CD4-positive, CD25-positive, alpha-beta regulatory T cell (primary cell): ENCODE measurements around the gene SHISAL1. TPM values are rescaled to one million over a fixed set of nuclear protein-coding genes. Genes with fewer than 3 reads are reported as not detected.

Source experiments
- ATAC-seq, 2 donors: fragments of 150-1000 bp; cut with Tn5 transposase; one replicate each; pipeline ENCODE4 v1.10.0; 2021; ENCODE audit warnings: low read depth in 2 of 2, moderate number of reproducible peaks in 2 of 2, moderate library complexity in 1 of 2
- DNase-seq, 3 donors: peaks; one replicate each; pipeline versions ENCODE4 v3.0.0 to v3.0.0-alpha.2; 2012 to 2022; ENCODE audit warnings: mixed read lengths in 1 of 3
- H3K27ac ChIP-seq: one replicate; pipeline ENCODE4 v1.7.0; 2013; ENCODE audit warnings: mild to moderate bottlenecking, low read length; ENCODE audit not compliant: insufficient read depth, poor library complexity, severe bottlenecking
- H3K27me3 ChIP-seq: one replicate; pipeline ENCODE4 v1.7.0; 2013; ENCODE audit warnings: low read length; ENCODE audit not compliant: control insufficient read depth, insufficient read depth
- H3K36me3 ChIP-seq: one replicate; pipeline ENCODE4 v1.7.0; 2013; ENCODE audit warnings: mild to moderate bottlenecking, low read length, moderate library complexity; ENCODE audit not compliant: control insufficient read depth, insufficient read depth
- H3K4me1 ChIP-seq: 2 replicates; pipeline ENCODE4 v1.7.0; 2013; ENCODE audit warnings: mild to moderate bottlenecking, low read length; ENCODE audit not compliant: insufficient read depth, control insufficient read depth, poor library complexity, severe bottlenecking
- H3K4me3 ChIP-seq: one replicate; pipeline ENCODE4 v1.7.0; 2013; ENCODE audit warnings: low read depth, mild to moderate bottlenecking, low read length, moderate library complexity
- H3K9me3 ChIP-seq, 2 experiments: 1 replicate in 1 of 2; 2 replicates in 1 of 2; pipeline ENCODE4 v1.7.0; 2013; ENCODE audit warnings: low read length in 2 of 2, mild to moderate bottlenecking in 1 of 2, moderate library complexity in 1 of 2; ENCODE audit not compliant: control insufficient read depth in 2 of 2
- H3K27ac Mint-ChIP-seq, 3 donors: one replicate each; pipeline ENCODE4 v1.8.0; 2020 to 2022; ENCODE audit warnings: mild to moderate bottlenecking in 3 of 3, mixed read lengths in 3 of 3, moderate library complexity in 2 of 3
- H3K27me3 Mint-ChIP-seq: one replicate; pipeline ENCODE4 v1.8.0; 2022; ENCODE audit warnings: mild to moderate bottlenecking, mixed read lengths
- H3K36me3 Mint-ChIP-seq: one replicate; pipeline ENCODE4 v1.8.0; 2020; ENCODE audit warnings: mixed read lengths
- H3K4me1 Mint-ChIP-seq, 4 donors: one replicate each; pipeline ENCODE4 v1.8.0; 2020 to 2022; ENCODE audit warnings: mixed read lengths in 4 of 4, mild to moderate bottlenecking in 1 of 4
- H3K4me3 Mint-ChIP-seq, 4 donors: one replicate each; pipeline ENCODE4 v1.8.0; 2020 to 2022; ENCODE audit warnings: mild to moderate bottlenecking in 4 of 4, mixed read lengths in 4 of 4, moderate library complexity in 3 of 4
- H3K9me3 Mint-ChIP-seq, 7 donors: one replicate each; pipeline ENCODE4 v1.8.0; 2020 to 2022; ENCODE audit warnings: mixed read lengths in 7 of 7, mild to moderate bottlenecking in 3 of 7, moderate library complexity in 2 of 7
- polyA plus RNA-seq, 4 donors: library from polyadenylated mRNA; unstranded; fragments of 300-500 nt; fragmentation: Illumina TruSeq; gene quantifications; one replicate each; pipeline ENCODE4 v1.2.3, GENCODE V29; 2021
- total RNA-seq: library from RNA; stranded (reverse); gene quantifications from one replicate; pipeline ENCODE4 v1.2.3, GENCODE V29; 2022

Gene SHISAL1
- total and polyA plus RNA-seq, 5 donors from 2014 or later = not detected

DNA sequence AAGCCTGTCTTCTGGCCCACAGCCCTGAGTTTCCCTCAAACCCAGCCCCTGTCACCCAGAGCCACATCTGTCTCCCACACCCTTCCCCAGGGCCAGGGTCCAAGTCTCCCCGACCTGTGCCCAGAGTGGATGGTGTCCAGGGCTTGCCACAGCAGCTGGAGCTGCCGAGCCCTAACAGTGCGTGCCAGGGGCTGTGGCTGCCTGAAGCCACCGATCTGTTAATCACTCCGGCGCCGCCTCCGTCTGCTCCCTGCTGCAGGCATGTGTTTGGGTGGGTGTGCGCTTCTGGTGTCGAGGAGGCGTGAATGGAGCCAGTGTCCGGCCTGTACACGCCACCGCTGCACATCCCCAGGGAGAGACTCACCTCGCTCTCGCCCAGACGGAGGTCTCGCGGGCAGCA, 26.1 kb downstream of the SHISAL1 start:
- no peaks in the 10 kb centered on the region for H3K36me3 ChIP-seq
- Mint-ChIP-seq H3K4me1 (no peaks in the 10 kb centered on the region), H3K27ac (no peak overlapping the region), H3K4me3 (no peak overlapping the region), H3K9me3 (no peaks in the 10 kb centered on the region), H3K27me3 (peaks cover 5% of the 10 kb centered on the region), H3K36me3 (no peaks in the 10 kb centered on the region)
- no peaks in the 10 kb centered on the region for H3K9me3 ChIP-seq
- H3K27ac ChIP-seq = no peak overlapping the region
- H3K4me3 ChIP-seq = no peak overlapping the region
- ATAC-seq (no peak), DNase-seq (no peak)
- H3K4me1 ChIP-seq = no peaks in the 10 kb centered on the region
- no peaks in the 10 kb centered on the region for H3K27me3 ChIP-seq

DNA sequence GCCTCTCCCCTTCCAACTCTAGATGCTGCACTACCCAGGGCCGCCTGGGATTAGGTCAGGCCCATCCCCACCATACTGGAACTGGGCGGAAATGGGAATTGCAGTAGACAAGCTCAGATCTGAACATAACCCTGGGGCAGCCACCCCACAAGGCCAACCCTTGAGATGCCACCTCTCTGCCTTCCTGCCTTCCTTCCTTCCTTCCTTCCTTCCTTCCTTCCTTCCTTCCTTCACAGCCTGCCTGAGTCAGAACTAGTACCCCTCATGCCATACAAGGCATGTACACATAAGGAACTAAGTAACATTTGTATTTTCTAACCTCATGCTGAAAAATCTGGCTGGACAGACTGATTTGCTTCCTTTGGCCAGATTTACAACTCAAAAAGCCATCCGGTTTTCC, 28.0 kb downstream of the SHISAL1 start:
- Mint-ChIP-seq H3K9me3 (no peaks in the 10 kb centered on the region), H3K27ac (no peak overlapping the region)

DNA sequence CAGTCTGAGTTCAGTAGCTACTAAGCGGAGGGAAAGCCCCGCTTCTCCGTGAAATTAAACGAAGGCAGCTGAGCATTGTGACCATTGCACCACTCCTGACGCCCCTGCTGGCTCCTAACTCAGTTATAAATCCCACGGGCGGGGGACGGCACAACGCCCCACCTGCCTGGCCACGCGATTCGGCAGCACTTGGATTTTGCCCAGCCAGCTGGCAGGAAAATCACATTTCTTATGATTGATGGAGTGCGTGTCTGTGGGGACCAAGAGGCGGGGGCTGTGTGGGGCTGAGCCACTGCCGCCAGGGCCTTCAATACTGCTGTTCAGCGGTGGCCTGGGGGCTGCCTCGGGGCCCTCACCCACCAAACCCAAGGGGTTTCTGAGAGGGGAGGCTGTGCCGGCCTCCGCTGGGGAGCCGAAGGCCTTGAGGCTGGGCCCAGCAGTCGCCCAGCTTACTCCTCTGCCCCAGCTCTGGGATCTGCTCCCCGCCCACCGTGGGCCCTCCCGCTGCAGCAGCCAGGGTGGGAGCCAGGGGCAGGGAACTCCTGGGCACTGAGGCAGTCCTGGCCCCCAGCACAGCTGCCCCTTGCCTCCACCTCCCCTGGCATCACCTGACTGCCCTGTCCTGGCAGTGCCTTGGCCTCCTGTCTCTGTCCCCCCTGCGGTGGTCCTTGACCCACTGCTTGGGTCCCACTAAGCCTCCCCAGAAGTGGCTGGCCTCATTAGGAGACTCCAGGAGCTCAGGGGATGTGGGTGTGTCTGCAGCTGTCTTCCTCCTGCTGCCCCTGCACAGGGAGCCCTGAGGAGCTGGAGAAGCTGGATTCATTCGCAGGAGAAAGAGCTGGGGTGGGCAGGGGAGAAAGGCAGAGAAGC, 30.7 kb downstream of the SHISAL1 start:
- no peak overlapping the region for H3K4me3 Mint-ChIP-seq
- H3K36me3 ChIP-seq = no peaks in the 10 kb centered on the region
- DNase-seq (no peak), ATAC-seq (no peak)
- H3K27me3 Mint-ChIP-seq = peaks cover 10% of the 10 kb centered on the region
- H3K4me1 Mint-ChIP-seq = no peaks in the 10 kb centered on the region
- H3K27me3 ChIP-seq = no peaks in the 10 kb centered on the region
- no peak overlapping the region for H3K27ac Mint-ChIP-seq
- no peak overlapping the region for H3K27ac ChIP-seq
- H3K9me3 ChIP-seq = no peaks in the 10 kb centered on the region
- no peaks in the 10 kb centered on the region for H3K4me1 ChIP-seq
- H3K4me3 ChIP-seq = no peak overlapping the region
- no peaks in the 10 kb centered on the region for H3K36me3 Mint-ChIP-seq
- no peaks in the 10 kb centered on the region for H3K9me3 Mint-ChIP-seq

More for the DNA sequence above, 28.0 kb downstream of the SHISAL1 start:
- Histone ChIP-seq H3K36me3 (no peaks in the 10 kb centered on the region), H3K4me3 (no peak overlapping the region), H3K9me3 (no peaks in the 10 kb centered on the region), H3K27ac (no peak overlapping the region), H3K4me1 (no peaks in the 10 kb centered on the region), H3K27me3 (no peaks in the 10 kb centered on the region)
- Mint-ChIP-seq H3K4me1 (no peaks in the 10 kb centered on the region), H3K27me3 (peaks cover 11% of the 10 kb centered on the region), H3K36me3 (no peaks in the 10 kb centered on the region), H3K4me3 (no peak overlapping the region)
- DNase-seq = no peak
- no peak for ATAC-seq

DNA sequence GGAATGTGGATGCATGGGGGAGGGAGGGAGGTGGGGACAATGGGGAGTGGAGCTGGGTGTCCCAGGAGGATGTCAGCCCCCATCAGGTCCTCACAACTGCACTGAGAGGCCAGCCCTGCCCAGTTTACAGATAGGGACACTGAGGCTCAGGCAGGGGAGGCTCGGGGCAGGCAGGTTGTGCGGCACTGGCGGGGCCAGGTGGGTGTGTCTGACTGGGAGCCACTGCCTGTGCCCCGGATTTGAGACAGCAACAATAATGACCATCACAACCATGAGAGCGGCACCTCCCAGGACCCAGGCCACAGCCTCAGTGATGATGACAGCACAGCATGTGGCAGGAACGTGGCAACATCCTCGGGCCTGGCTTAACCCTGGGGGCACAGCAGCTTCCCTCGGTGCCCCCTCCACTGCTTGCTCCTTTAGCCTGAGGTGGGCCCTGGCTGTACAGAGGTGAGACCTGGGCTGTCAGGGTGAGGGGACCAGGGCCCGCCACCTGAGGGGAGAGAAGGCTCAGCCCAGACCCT, 32.0 kb downstream of the SHISAL1 start:
- Histone ChIP-seq H3K9me3 (no peaks in the 10 kb centered on the region), H3K4me1 (no peaks in the 10 kb centered on the region), H3K36me3 (no peaks in the 10 kb centered on the region), H3K27me3 (no peaks in the 10 kb centered on the region), H3K27ac (no peak overlapping the region), H3K4me3 (no peak overlapping the region)
- no peaks in the 10 kb centered on the region for H3K9me3 Mint-ChIP-seq
- DNase-seq = no peak
- H3K4me3 Mint-ChIP-seq = no peak overlapping the region
- no peaks in the 10 kb centered on the region for H3K36me3 Mint-ChIP-seq
- no peak overlapping the region for H3K27ac Mint-ChIP-seq
- no peak for ATAC-seq
- no peaks in the 10 kb centered on the region for H3K4me1 Mint-ChIP-seq
- peaks cover 5% of the 10 kb centered on the region for H3K27me3 Mint-ChIP-seq

DNA sequence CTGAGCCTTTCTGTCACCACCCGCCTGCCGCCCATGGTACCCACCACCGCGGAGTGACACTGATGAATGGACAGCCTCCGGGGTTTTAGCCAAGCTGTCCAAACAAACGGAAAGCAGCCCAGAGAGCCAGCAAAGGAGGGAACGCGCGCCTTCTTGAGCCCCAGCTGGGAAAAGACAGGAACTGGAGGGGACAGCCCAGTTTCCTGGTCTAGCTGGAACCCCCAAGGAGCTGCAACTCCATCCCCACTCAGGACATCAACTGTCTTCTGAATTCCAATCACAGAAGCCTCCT, 33.7 kb downstream of the SHISAL1 start:
- Mint-ChIP-seq H3K9me3 (no peaks in the 10 kb centered on the region), H3K4me1 (no peaks in the 10 kb centered on the region), H3K27ac (no peak overlapping the region), H3K27me3 (peaks cover 5% of the 10 kb centered on the region), H3K4me3 (no peak overlapping the region), H3K36me3 (no peaks in the 10 kb centered on the region)
- H3K4me1 ChIP-seq = no peaks in the 10 kb centered on the region
- H3K4me3 ChIP-seq = no peak overlapping the region
- H3K27ac ChIP-seq = no peak overlapping the region
- ATAC-seq = no peak
- no peaks in the 10 kb centered on the region for H3K36me3 ChIP-seq
- no peak for DNase-seq
- H3K9me3 ChIP-seq = no peaks in the 10 kb centered on the region
- no peaks in the 10 kb centered on the region for H3K27me3 ChIP-seq

DNA sequence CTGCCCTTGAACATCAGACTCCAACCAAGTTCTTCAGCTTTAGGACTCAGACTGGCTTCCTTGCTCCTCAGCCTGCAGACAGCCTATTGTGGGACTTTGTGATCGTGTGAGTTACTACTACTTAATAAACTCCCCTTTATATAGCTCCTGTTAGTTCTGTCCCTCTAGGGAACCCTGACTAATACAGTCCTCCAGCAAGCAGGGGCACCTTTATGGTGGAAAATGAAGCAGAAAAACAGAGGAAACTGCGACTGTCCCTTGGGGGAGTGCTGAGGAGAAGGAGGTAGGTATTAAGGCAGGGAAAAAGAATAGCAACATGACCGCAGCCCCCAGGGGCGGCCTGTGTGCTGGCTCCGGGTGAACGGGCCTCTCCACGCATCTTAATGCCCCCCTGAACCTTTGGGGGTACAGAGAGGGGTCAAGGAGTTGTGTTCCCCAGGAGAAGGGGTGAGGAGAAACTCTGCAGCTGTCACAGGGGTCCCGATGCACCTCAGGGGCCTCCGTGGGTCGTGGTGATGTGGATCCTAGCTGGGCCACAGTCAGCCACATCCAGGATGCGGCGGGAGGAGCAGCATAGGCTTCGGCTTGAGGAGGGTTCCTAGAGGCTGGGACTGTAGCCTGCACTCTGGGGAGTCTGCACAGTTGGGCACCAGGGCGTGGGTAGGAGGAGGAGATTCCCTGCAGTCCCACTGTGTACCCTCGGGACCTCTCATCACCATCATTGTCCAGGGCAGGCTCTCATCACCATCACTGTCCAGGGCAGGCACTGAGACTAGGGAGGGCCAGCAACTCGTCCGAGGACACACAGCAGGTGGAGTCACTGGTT, 34.3 kb downstream of the SHISAL1 start:
- no peak overlapping the region for H3K4me3 ChIP-seq
- no peaks in the 10 kb centered on the region for H3K27me3 ChIP-seq
- ATAC-seq (no peak), DNase-seq (no peak)
- Mint-ChIP-seq H3K4me1 (no peaks in the 10 kb centered on the region), H3K27me3 (peaks cover 5% of the 10 kb centered on the region), H3K36me3 (no peaks in the 10 kb centered on the region), H3K27ac (no peak overlapping the region), H3K4me3 (no peak overlapping the region), H3K9me3 (peaks cover 0 to 3% (median 0%) of the 10 kb centered on the region in 7 donors)
- H3K4me1 ChIP-seq = no peaks in the 10 kb centered on the region
- H3K36me3 ChIP-seq = no peaks in the 10 kb centered on the region
- H3K27ac ChIP-seq = no peak overlapping the region
- no peaks in the 10 kb centered on the region for H3K9me3 ChIP-seq

DNA sequence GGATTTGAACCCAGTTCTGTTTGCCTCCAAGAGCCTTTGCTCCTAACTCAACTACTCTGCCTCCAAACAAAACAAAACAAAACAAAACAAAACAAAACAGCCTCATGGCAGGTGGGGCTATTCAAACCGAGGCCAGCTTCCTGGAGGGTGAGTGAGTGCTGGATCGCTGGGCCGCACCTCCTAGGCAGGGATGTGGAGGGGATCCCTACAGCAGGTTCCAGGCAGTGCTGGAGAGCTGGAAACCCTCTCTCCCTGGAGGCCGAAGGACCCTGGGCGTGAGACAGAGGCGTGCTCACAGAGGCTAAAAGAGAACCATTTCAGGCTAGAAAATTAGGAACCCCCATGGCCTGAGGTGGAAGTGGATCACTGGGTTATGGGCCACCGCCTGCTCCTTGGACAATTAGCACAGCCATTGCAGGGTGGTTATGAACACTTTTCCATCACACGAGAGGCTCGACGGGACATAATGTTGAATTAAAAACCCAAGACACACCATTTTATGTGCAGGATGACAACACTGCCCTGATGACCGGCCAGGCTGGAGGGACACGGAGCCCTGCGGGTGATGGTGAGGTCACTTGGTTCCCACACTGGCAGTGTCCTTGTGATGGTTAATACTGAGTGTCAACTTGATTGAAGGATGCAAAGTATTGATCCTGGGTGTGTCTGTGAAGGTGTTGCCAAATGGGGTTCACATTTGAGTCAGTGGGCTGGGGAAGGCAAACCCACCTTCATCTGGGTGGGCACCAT, 35.2 kb downstream of the SHISAL1 start:
- no peaks in the 10 kb centered on the region for H3K4me1 Mint-ChIP-seq
- H3K9me3 Mint-ChIP-seq = peaks cover 0 to 4% (median 0%) of the 10 kb centered on the region in 7 donors
- peaks cover 5% of the 10 kb centered on the region for H3K27me3 Mint-ChIP-seq
- H3K4me3 Mint-ChIP-seq = no peak overlapping the region
- H3K27ac Mint-ChIP-seq = no peak overlapping the region
- H3K4me1 ChIP-seq = no peaks in the 10 kb centered on the region
- no peaks in the 10 kb centered on the region for H3K36me3 ChIP-seq
- no peak overlapping the region for H3K4me3 ChIP-seq
- no peaks in the 10 kb centered on the region for H3K36me3 Mint-ChIP-seq
- DNase-seq (no peak), ATAC-seq (no peak)
- H3K9me3 ChIP-seq = no peaks in the 10 kb centered on the region
- no peaks in the 10 kb centered on the region for H3K27me3 ChIP-seq
- H3K27ac ChIP-seq = no peak overlapping the region
